NCI-H2107 (cell line): ENCODE results near the gene VAV2.
"Not testable (repeated sequence)": the region's sequence is repeated elsewhere in the genome, so short reads cannot be mapped to it uniquely, and the experiment has no call there.

Experiments used
- DNase-seq: peaks from one replicate; lab custom pipeline; 2025; lab: John Stamatoyannopoulos, UW

The VAV2 gene

DNA sequence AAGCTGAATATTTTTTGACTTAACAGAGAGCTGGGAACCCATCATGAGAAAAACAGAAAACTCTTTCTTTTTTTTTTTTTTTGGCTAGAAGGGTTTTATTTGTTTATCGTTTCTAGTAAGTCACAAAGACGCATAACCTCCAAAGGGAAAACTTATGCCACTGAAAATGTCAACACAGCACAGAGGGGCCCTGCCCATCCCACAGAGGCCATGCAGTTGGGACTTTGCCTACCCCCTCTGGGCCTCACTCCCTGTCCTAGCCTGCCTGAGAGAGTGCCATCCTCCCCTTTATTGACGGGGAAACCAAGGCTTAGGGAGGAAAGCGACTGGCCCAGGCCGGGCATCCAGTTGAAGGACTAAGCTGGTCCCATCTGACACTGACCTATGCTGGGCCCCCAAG, 74.7 kb downstream of the VAV2 start:
- DNase-seq = no peak

- DNase-seq = no peak
Observed at GRCh38 chr9:133916159-133916541, 76.0 kb downstream of the VAV2 start.

GRCh38 chr9:133915534-133916158, 76.5 kb downstream of the VAV2 start:
- DNase-seq = no peak

- DNase-seq = no peak
Observed at GRCh38 chr9:133914442-133915342, 77.4 kb downstream of the VAV2 start.

DNA sequence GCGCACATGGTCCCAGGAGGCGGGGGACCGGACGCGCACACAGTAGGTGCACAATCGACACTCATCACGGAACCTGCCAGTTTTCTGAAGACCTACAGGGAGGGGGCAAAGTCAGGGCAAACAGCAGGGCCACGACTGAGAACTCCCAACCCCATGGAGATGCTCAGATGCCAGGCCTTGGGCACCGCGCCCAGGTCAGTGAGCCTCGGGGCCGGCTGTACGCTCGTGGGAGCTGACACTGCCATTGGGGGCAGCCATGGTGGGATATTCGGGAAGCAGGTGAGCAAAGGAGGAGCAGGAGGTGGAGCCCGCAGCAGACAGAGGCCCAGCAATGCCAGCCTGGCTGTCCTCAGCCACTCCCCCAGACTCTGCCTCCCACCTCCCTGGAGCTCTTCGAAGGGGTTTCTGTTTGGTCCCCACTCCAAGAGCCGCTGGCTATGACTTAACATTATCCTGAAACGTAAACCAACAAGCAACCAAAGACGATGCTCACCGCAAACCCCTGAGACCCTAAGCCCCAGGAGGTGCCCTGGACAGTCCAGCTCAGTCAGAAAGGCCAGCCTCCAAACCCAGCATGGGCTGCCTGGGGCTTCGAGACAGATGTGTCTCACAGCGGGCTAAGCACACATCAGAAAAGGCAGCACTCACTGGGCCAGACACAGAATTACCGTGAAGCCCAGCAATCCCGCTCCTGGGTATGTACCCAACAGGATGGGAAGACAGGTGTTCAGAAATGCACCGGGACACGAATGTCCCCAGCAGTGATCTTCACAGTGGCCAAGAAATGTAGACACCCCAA, 78.4 kb downstream of the VAV2 start:
- DNase-seq = no peak

GRCh38 chr9:133910855-133911514, 81.1 kb downstream of the VAV2 start:
- no peak for DNase-seq

- no peak for DNase-seq
Observed at GRCh38 chr9:133906932-133907910, 84.9 kb downstream of the VAV2 start.

DNA sequence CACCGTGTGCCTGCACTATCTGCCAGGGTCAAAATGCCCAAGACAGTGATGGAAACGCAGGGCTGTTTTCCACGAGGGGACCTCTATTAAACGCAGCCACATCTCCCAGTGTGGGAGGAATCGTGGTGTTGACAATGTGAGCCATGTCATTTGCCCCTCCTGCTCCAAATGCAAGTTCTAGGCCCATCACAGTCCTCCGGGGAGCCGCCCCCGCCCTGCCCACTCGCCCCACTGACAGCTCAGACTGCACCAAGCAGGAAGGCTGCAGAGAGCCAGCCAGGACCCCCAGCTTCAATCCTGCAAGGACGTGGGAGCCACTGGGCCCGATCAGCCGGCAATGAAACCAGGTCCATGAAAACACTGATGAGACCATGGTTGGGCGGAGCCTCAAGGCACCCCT, 85.9 kb downstream of the VAV2 start:
- DNase-seq = no peak

DNA sequence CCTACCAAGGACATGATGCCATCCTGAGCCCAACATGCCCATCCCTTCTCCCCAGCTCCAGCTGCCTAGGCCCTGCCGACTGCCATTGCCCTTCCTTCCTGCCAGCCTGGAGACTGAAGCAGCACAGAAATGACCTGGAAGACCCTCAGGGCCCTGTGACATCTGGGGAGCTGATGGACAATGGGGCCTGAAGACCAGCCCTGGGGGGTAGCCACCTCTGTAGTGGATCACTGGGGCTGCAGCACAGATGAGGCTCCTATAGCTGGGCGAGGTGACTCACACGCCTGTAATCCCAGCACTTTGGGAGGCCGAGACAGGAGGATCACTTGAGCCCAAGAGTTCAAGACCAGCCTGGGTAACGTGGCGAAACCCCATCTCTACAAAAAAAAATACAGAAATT, 86.6 kb downstream of the VAV2 start:
- DNase-seq = no peak

DNA sequence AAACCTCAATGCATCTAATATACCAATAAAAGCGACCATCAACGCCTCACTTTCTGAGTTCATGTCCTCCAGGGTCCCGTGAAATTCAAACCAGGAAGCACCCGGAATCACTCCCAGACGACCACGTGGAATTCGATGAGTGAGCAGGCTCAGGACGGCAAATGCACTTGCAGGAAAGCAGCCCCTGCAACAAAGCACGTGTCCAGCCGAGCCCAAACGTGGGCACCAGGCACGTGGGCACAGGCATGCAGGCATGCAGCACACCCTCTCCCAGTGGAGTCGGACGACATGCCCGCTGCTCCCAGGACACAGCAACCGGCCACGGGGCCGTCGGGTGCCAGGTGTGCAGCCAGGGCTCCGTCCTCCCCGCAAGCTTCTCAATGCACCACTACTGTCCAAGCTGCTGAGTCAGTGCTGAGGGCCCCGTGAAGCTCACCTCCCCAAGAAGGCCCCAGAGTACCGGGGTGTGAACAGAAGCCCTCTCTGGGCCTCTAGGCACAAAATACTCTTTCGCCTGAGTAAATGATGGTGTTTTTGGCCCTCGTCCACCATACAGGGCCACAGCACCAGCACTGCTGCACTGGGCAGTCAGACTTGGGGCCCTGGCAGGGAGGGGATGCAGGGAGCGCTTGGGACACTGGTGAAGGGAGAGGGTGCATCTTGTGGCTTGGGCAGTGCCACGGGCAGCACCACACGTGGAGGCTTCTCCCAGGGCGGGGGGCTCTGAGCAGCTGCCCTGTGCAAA, 87.6 kb downstream of the VAV2 start:
- no peak for DNase-seq

DNA sequence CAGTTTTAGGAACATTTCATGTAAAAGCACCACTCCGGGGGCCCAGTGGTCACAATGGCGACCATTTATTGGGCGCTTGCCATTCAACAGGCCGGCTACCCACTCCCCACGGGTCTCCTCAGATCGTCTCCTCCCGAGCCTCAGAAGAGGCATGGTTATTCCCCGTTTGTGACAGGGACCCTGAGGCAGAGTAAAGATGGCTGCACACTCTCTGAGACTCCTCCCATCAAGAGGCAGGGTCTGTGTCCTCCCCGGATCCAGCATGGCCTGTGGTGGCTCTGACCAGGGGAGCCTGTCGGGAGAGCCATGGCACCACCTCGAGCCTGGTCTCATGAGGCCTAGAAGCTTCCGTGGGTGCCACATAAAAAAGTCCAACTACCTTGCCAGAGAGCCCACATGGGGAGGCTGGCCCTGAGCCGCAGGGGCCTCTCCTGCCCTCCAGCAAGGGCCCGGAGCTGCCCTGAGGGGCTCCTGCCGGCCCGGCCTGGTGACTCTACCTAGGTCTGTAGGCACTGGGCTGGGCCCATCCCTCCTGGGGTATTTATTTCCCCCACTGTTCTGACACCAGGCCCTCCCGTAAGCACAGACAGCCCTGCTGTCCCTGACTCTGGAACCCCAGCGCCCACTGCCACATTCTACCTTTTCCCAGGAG, 90.8 kb downstream of the VAV2 start:
- DNase-seq = no peak

DNA sequence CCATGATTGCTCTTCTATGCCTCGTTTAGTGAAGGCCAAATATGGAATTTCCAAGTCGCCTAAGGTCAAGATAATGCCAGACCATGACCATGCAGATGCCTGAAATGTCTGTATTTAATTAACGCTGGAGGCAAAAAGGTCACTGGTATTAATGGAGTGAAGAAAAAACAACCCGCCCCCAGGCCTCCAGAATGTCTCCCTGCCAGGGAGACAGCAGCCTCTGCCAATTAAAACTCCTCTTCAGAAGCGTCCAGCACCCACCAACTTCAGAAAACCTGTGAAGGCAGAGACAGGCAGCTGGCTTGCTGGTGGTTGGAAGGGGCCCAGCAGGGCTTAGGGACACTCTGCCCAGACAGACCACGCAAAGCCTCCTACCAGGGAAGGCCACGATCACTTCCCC, 94.4 kb downstream of the VAV2 start:
- no peak for DNase-seq

DNA sequence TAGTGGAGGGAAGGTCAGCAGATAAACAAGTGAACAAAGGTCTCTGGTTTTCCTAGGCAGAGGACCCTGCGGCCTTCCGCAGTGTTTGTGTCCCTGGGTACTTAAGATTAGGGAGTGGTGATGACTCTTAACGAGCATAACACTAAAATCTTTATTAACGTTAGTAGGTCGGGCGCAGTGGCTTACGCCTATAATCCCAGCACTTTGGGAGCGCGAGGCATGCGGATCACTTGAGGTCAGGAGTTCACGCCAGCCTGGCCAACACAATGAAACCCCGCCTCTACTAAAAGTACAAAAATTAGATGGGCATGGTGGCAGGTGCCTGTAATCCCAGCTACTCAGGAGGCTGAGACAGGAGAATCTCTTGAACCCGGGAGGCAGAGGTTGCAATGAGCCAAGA, 96.1 kb downstream of the VAV2 start:
- DNase-seq = not testable (repeated sequence)

DNA sequence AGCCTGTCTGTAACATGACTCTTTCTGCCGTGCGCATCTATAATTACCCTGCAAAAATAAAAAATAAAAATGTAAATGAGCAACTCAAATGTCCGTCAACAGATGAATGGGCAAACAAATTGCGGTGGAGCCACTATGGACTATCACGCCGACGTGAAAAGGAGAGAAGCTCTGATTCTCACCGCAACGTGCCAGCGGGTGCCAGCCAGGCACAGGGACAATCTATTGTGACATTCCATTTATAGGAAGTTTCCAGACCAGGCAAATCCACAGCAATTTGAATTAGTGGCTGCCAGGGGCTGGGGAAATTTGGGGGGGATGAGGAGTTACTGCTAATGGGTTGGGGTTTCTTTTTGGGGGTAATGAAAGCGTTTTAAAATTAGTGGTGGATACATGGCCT, 96.8 kb downstream of the VAV2 start:
- no peak for DNase-seq

DNA sequence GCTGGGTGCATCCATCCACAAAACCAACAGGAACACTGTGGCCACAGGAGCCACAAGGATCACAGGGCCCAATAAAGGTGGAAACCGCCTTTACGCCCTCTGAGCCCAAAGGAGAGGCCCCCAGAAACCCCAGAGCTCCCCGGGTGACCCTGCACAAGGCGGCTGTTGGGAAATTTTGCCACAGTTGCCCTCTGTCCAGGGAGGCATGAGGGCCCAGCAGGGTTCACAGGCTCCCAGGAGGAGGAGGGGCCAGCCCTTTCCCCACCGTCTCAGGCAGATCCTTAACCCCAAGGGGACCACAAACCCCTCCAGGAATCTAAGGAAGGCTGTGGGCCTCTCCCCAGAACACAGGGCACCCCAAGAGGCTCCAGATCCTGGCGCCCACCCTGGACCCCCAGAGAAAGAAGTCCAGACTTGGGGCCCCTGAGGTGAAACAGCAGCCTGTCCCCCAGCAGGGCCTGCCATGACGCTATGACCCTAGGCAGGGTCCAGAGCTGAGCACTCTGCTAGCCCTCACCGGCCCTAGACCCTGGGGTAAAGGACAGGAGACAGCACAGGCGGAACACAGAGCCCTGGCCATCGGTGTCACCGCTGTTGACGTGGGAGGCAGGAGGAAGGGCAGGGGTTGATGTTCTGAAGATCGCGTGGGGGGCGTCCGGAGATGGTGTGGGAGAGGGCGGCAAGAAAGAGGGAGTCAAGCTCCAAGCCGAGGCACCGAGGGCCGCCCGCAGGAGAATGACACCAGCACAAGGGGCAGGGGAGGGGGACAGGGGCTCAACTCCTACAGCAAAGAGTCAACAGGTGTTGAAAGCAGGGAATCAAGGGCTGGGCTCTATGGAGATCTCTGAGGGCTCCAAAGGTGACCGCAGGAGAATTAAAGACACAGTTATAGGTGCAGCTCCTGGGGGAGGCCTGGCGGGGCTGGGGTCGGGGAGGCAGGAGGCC, 97.5 kb downstream of the VAV2 start:
- no peak for DNase-seq

GRCh38 chr9:133893191-133893994, 98.7 kb downstream of the VAV2 start:
- no peak for DNase-seq

DNA sequence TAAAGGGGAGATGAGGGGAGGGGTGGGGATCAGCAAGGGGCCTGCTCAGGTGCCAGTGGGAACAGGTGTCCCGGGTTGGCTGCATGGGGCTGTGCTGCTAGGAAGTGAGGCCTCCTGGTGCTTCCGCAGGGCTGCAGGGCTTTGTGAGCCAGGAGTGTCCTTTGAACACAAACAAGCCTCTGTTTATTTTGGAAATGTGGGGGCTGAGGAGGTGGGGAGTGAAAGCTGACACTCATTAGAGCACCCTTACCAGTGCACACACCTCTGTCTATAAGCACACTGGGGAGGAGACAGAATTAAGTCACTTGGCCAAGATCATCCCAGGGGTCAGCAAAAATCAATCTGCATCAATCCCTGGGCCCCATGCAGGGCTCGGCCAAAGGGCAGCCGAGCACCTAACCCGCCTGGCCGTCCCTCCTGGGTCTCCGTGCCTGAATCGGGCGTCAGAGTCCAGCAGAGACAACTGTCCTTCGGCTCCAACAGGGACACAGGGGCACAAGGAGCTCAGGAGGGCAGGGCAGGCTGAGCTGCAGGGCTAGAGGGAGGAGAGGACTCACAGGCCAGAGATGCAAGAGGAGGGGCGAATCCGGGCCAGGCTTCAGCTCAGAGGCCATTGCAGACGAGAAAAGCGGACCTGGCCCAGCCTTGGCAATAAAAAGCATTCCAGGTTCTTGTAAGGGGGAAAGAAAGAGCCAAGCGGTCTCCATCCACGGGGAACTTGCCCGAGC, 99.8 kb downstream of the VAV2 start:
- DNase-seq = peak; percentile 64
